HL-60 (cell line): ENCODE data around the gene PLIN1.

Source experiments
- DNase-seq, 2 experiments: peaks; one replicate each; pipeline ENCODE4 v3.0.0-alpha.2; 2010 to 2020; ENCODE audit warnings: low read depth in 1 of 2, low spot score in 1 of 2
- H3K27ac ChIP-seq: fragments of 250-450 bp; sonication (Bioruptor Pico); replicated peaks from 2 replicates; pipeline ENCODE4 v1.5.1; 2020; ENCODE audit warnings: mild to moderate bottlenecking, moderate library complexity
- H3K27me3 ChIP-seq: fragments of 250-450 bp; sonication (Bioruptor Pico); 2 replicates; pipeline ENCODE4 v1.5.1; 2021; ENCODE audit warnings: mild to moderate bottlenecking, moderate library complexity; ENCODE audit not compliant: insufficient read depth, poor library complexity, severe bottlenecking
- H3K4me3 ChIP-seq: replicated peaks from 2 replicates; pipeline ENCODE4 v1.5.1; 2011; ENCODE audit warnings: mild to moderate bottlenecking, control low read depth, low read length; ENCODE audit not compliant: insufficient read depth
- GABPA ChIP-seq: IDR thresholded peaks from 2 replicates; pipeline ENCODE4 v1.6.1; 2012; ENCODE audit warnings: low read depth
- POLR2AphosphoS5 ChIP-seq: IDR thresholded peaks from 2 replicates; pipeline ENCODE4 v1.6.1; 2012; ENCODE audit warnings: low read depth
- SPI1 ChIP-seq: IDR thresholded peaks from 2 replicates; pipeline ENCODE4 v1.6.1; 2012; ENCODE audit warnings: low read depth, mild to moderate bottlenecking, borderline replicate concordance
- long read RNA-seq: library from polyadenylated mRNA; unstranded; transcript quantifications from one replicate; pipeline ENCODE4 v2.0.0, GENCODE V29; 2020
- TF ChIP-seq, protein P1 (sequence below): IDR thresholded peaks from 2 replicates; pipeline ENCODE4 v1.6.1; 2012; ENCODE audit warnings: low read depth; ENCODE audit not compliant: insufficient replicate concordance
- TF ChIP-seq, protein P2 (sequence below): IDR thresholded peaks from one replicate; pipeline ENCODE4 v1.5.1; 2011; ENCODE audit warnings: low read length, control low read depth, inconsistent platforms; ENCODE audit not compliant: insufficient read depth

PLIN1 gene, protein sequence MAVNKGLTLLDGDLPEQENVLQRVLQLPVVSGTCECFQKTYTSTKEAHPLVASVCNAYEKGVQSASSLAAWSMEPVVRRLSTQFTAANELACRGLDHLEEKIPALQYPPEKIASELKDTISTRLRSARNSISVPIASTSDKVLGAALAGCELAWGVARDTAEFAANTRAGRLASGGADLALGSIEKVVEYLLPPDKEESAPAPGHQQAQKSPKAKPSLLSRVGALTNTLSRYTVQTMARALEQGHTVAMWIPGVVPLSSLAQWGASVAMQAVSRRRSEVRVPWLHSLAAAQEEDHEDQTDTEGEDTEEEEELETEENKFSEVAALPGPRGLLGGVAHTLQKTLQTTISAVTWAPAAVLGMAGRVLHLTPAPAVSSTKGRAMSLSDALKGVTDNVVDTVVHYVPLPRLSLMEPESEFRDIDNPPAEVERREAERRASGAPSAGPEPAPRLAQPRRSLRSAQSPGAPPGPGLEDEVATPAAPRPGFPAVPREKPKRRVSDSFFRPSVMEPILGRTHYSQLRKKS
- long read RNA-seq: 0 reads

DNA sequence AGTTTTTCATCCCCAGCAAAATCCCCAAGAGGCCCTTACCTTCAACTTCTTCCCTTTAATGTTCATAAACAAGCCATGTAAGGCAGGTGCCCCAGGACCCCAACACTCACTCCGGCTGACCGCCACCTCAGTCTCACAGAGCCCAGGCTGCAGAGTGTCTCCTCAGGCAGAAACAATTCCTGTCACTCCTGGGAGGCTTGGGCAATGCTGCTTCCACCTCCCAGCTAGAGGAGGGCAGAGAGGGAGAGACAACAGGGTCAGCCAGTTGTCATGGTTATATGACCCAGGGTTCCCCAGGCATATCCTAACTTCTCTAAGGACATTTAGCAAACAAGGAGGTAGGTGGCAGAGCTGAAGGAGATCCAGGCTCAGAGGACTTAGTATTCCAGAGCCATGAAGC, at the start of gene PLIN1:
Gene PLIN1 (minus strand): TSS at position 156 of the 400 bp plus-strand sequence. CDS start 1,878 bp downstream, outside the sequence.
- no peaks in the 10 kb centered on the region for H3K27me3 ChIP-seq
- H3K4me3 ChIP-seq: no peak within 1 kb of the TSS
- H3K27ac ChIP-seq: no peak within 1 kb of the TSS
- no peak for DNase-seq
- TF ChIP-seq POLR2AphosphoS5 (no peak), SPI1 (no peak), GABPA (no peak)
- TF ChIP-seq, protein P1, sequence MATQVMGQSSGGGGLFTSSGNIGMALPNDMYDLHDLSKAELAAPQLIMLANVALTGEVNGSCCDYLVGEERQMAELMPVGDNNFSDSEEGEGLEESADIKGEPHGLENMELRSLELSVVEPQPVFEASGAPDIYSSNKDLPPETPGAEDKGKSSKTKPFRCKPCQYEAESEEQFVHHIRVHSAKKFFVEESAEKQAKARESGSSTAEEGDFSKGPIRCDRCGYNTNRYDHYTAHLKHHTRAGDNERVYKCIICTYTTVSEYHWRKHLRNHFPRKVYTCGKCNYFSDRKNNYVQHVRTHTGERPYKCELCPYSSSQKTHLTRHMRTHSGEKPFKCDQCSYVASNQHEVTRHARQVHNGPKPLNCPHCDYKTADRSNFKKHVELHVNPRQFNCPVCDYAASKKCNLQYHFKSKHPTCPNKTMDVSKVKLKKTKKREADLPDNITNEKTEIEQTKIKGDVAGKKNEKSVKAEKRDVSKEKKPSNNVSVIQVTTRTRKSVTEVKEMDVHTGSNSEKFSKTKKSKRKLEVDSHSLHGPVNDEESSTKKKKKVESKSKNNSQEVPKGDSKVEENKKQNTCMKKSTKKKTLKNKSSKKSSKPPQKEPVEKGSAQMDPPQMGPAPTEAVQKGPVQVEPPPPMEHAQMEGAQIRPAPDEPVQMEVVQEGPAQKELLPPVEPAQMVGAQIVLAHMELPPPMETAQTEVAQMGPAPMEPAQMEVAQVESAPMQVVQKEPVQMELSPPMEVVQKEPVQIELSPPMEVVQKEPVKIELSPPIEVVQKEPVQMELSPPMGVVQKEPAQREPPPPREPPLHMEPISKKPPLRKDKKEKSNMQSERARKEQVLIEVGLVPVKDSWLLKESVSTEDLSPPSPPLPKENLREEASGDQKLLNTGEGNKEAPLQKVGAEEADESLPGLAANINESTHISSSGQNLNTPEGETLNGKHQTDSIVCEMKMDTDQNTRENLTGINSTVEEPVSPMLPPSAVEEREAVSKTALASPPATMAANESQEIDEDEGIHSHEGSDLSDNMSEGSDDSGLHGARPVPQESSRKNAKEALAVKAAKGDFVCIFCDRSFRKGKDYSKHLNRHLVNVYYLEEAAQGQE: no peak
- TF ChIP-seq, protein P2, sequence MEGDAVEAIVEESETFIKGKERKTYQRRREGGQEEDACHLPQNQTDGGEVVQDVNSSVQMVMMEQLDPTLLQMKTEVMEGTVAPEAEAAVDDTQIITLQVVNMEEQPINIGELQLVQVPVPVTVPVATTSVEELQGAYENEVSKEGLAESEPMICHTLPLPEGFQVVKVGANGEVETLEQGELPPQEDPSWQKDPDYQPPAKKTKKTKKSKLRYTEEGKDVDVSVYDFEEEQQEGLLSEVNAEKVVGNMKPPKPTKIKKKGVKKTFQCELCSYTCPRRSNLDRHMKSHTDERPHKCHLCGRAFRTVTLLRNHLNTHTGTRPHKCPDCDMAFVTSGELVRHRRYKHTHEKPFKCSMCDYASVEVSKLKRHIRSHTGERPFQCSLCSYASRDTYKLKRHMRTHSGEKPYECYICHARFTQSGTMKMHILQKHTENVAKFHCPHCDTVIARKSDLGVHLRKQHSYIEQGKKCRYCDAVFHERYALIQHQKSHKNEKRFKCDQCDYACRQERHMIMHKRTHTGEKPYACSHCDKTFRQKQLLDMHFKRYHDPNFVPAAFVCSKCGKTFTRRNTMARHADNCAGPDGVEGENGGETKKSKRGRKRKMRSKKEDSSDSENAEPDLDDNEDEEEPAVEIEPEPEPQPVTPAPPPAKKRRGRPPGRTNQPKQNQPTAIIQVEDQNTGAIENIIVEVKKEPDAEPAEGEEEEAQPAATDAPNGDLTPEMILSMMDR: no peak

DNA sequence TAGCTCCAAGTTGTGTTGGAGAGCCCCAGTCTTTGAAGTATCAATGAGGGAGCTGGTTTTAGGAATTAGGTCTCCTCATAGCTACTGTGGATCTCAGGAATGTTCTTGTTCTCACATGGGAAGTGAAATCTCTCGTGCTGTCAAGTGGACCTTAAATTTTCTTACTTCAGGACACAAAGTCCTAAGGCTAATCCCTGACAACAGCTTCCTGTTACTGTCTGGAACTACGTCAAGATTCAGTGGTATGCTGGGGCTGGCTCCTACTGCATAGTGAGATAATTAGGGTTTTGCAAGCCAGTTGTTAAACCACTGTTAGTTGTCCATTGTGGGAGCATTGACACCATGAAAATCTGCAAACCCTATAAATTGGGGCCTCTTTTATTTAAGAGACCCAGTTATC, 49.1 kb upstream of the PLIN1 start:
- Histone ChIP-seq H3K27ac (no peak overlapping the region), H3K4me3 (no peak overlapping the region), H3K27me3 (no peaks in the 10 kb centered on the region)
- TF ChIP-seq SPI1 (no peak), POLR2AphosphoS5 (no peak), GABPA (no peak)
- TF ChIP-seq, protein P2: no peak
- TF ChIP-seq, protein P1: no peak
- DNase-seq: no peak

DNA sequence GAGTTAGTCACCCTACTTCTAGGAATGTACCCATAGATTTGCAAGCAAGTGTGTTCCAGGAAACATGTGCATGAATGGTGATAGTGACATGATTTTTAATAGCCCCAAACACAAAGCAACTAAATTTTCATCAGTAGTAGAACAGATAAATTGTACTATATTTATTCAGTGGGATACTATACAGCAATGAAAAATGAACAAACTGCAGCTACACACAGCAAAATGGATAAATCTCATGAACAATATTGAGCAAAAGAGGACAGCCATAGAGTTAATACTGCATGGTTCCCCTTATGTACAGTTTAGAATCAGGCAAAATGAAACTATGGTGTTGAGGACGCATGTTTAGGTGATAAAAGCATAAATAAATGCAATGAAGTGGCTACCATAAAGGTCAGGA, 45.9 kb upstream of the PLIN1 start:
- TF ChIP-seq POLR2AphosphoS5 (no peak), GABPA (no peak), SPI1 (no peak)
- TF ChIP-seq, protein P1: no peak
- TF ChIP-seq, protein P2: no peak

More for the DNA sequence above, 45.9 kb upstream of the PLIN1 start:
- Histone ChIP-seq H3K27me3 (no peaks in the 10 kb centered on the region), H3K4me3 (no peak overlapping the region), H3K27ac (no peak overlapping the region)
- DNase-seq: no peak
